Kidney (tissue), 14 donors: ENCODE measurements around the gene OGFRL1. TPM values are rescaled to one million over a fixed set of nuclear protein-coding genes. Genes with fewer than 3 reads are reported as not detected.

ENCODE experiments used
- DNase-seq, 5 donors: peaks; one replicate each; pipeline ENCODE4 v3.0.0-alpha.2; 2013 to 2020
- FAIRE-seq: peaks from 2 replicates; lab custom pipeline; 2012; peaks lifted over from hg19 to GRCh38; lab: Jason Lieb, UNC
- H3K27ac ChIP-seq, 2 donors: one replicate each; pipeline ENCODE4 v1.7.0; 2013; ENCODE audit warnings: low read depth in 2 of 2, low read length in 2 of 2, inconsistent platforms in 1 of 2
- H3K27me3 ChIP-seq: one replicate; pipeline ENCODE4 v1.7.1; 2013; ENCODE audit warnings: low read length, inconsistent platforms; ENCODE audit not compliant: control insufficient read depth, insufficient read depth
- H3K36me3 ChIP-seq, 3 donors: one replicate each; pipeline versions ENCODE4 v1.7.0 to v1.7.1; 2013; ENCODE audit warnings: low read length in 3 of 3, control low read depth in 1 of 3, inconsistent platforms in 1 of 3; ENCODE audit not compliant: insufficient read depth in 3 of 3, control insufficient read depth in 2 of 3
- H3K4me1 ChIP-seq, 3 donors: one replicate each; pipeline versions ENCODE4 v1.7.0 to v1.7.1; 2013; ENCODE audit warnings: low read length in 3 of 3, inconsistent platforms in 1 of 3, low read depth in 1 of 3; ENCODE audit not compliant: control insufficient read depth in 2 of 3, insufficient read depth in 2 of 3
- H3K4me3 ChIP-seq, 3 donors: one replicate each; pipeline versions ENCODE4 v1.7.0 to v1.8.1; 2013; ENCODE audit warnings: low read length in 3 of 3, control low read depth in 1 of 3, inconsistent platforms in 1 of 3
- H3K9ac ChIP-seq, 3 donors: one replicate each; pipeline versions ENCODE4 v1.7.0 to v1.7.1; 2013; ENCODE audit warnings: low read length in 3 of 3, control low read depth in 1 of 3, inconsistent platforms in 1 of 3
- H3K9me3 ChIP-seq, 3 donors: one replicate each; pipeline versions ENCODE4 v1.7.0 to v1.7.1; 2013; ENCODE audit warnings: low read length in 3 of 3, control low read depth in 1 of 3, inconsistent platforms in 1 of 3; ENCODE audit not compliant: control insufficient read depth in 2 of 3, insufficient read depth in 1 of 3
- intact Hi-C: fragments of 100-400 bp; cut with DNase I; formaldehyde crosslinking; loops from one replicate; pipeline ENCODE4 v1.11.1; 2022
- polyA plus RNA-seq: library from polyadenylated mRNA; stranded (reverse); fragments of 350-450 nt; fragmentation: Illumina TruSeq; extraction: RNeasy Lipid Tissue Mini Kit (QIAGEN cat#74804); gene quantifications from one replicate; pipeline ENCODE4 v1.2.3, GENCODE V29; 2014; ENCODE audit warnings: low read depth, low replicate concordance; ENCODE audit not compliant: insufficient read depth
- total RNA-seq: library from RNA; stranded (reverse); fragmentation: NEBNext Ultra II Directional; extraction: Animal tissue kit (Norgen Biotek cat#: 25700); gene quantifications from one replicate; pipeline ENCODE4 v1.2.1, GENCODE V29; 2021
- TF ChIP-seq, protein P1 (sequence below): IDR thresholded peaks from 3 replicates; pipeline ENCODE4 v1.5.1; 2012; ENCODE audit warnings: mild to moderate bottlenecking, moderate library complexity, borderline replicate concordance; ENCODE audit not compliant: insufficient read depth; ENCODE audit errors: extremely low read depth
- donor health status: control.
- donor health status: control.
- donor health status: control.
- donor health status: control.
- donor health status: control.
- donor health status: DM: yes; HTN: yes; CAD: no.
- donor health status: Normal renal cell carcinoma (clear cell type).

Gene OGFRL1
- total and polyA plus RNA-seq, 2 donors from 2014 or later, result 3.6 to 16.0 TPM

DNA sequence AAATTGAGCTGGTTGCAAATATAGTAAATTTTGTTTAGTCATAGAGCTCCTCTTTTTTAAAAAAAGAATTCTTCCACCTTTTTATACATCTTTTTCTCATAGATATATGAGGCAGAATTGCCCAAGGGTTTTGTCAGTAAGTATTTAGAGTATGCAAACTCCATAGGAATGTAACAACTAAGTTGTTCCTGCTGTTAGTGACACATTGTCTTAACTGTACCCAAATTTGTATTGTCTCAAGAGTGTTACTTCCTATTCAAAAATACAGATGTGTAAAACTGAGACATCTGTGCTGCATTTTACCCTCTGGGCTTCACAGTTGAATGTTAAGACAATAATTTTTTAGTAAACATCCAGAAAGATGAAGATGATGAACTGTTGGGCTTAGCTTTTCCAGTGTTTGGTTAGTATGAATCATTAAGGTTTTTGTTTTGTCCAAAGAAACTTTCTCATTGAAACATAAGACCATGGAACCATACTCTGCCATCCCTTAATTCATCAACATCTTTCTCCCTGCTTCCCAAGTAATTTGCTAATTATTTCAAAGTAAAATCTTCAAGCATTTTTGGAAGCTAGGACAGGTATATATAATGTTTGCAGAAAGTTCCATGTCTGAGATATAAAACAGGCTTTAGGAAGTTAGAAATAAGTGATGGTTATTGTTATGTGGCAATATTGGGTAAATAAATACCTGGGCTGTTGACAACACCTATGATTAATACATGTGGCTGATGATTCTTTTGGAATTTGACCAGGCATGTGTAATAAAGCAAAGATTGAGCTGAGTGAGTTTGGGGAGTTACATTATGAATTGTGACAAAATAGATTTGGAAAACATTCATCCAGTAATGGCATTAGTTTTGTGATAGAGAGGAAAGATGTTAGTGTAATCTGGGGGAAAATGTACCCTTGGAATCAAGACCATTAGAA lies 11.2 kb downstream of the OGFRL1 start:
- no peaks in the 10 kb centered on the region for H3K27me3 ChIP-seq
- H3K9me3 ChIP-seq, result no peaks in the 10 kb centered on the region
- no peak overlapping the region for H3K4me3 ChIP-seq
- TF ChIP-seq, protein P1, sequence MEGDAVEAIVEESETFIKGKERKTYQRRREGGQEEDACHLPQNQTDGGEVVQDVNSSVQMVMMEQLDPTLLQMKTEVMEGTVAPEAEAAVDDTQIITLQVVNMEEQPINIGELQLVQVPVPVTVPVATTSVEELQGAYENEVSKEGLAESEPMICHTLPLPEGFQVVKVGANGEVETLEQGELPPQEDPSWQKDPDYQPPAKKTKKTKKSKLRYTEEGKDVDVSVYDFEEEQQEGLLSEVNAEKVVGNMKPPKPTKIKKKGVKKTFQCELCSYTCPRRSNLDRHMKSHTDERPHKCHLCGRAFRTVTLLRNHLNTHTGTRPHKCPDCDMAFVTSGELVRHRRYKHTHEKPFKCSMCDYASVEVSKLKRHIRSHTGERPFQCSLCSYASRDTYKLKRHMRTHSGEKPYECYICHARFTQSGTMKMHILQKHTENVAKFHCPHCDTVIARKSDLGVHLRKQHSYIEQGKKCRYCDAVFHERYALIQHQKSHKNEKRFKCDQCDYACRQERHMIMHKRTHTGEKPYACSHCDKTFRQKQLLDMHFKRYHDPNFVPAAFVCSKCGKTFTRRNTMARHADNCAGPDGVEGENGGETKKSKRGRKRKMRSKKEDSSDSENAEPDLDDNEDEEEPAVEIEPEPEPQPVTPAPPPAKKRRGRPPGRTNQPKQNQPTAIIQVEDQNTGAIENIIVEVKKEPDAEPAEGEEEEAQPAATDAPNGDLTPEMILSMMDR, result no peak
- no peaks in the 10 kb centered on the region for H3K4me1 ChIP-seq
- H3K36me3 ChIP-seq, result peaks cover 0 to 10% (median 0%) of the 10 kb centered on the region in 3 donors
- no peak for FAIRE-seq
- no peak overlapping the region for H3K9ac ChIP-seq
- intact Hi-C loops, result no loop called here
- no peak for DNase-seq
- no peak overlapping the region for H3K27ac ChIP-seq

GRCh38 chr6:71300561-71301168 lies 12.1 kb downstream of the OGFRL1 start:
- no peak overlapping the region for H3K9ac ChIP-seq
- no peak for FAIRE-seq
- H3K27me3 ChIP-seq, result no peaks in the 10 kb centered on the region
- H3K36me3 ChIP-seq, result peaks cover 0 to 3% (median 0%) of the 10 kb centered on the region in 3 donors
- H3K9me3 ChIP-seq, result no peaks in the 10 kb centered on the region
- no peak for DNase-seq
- TF ChIP-seq, protein P1, result no peak
- H3K4me1 ChIP-seq, result no peaks in the 10 kb centered on the region
- intact Hi-C loops, result no loop called here
- H3K27ac ChIP-seq, result no peak overlapping the region
- H3K4me3 ChIP-seq, result no peak overlapping the region

- H3K4me3 ChIP-seq, result no peak overlapping the region
- TF ChIP-seq, protein P1, result no peak
- FAIRE-seq, result no peak
- H3K27ac ChIP-seq, result no peak overlapping the region
- no peaks in the 10 kb centered on the region for H3K9me3 ChIP-seq
- no peak overlapping the region for H3K9ac ChIP-seq
- intact Hi-C loops, result no loop called here
- DNase-seq, result no peak
- no peaks in the 10 kb centered on the region for H3K4me1 ChIP-seq
- H3K36me3 ChIP-seq, result no peaks in the 10 kb centered on the region
- no peaks in the 10 kb centered on the region for H3K27me3 ChIP-seq
Observed at GRCh38 chr6:71301546-71301945, 12.9 kb downstream of the OGFRL1 start.
